Stimulated activated CD4-positive, alpha-beta T cell treated with anti-CD3 and anti-CD28 coated beads, Interleukin-15, amount 100 ng/mL, for 48 hours (primary cell): Measurements from ENCODE around the gene MTCL1.

Experiments
- DNase-seq, 2 donors: peaks; one replicate each; pipeline ENCODE4 v3.0.0-alpha.2; 2020; ENCODE audit warnings: low read depth in 2 of 2

The MTCL1 gene

DNA sequence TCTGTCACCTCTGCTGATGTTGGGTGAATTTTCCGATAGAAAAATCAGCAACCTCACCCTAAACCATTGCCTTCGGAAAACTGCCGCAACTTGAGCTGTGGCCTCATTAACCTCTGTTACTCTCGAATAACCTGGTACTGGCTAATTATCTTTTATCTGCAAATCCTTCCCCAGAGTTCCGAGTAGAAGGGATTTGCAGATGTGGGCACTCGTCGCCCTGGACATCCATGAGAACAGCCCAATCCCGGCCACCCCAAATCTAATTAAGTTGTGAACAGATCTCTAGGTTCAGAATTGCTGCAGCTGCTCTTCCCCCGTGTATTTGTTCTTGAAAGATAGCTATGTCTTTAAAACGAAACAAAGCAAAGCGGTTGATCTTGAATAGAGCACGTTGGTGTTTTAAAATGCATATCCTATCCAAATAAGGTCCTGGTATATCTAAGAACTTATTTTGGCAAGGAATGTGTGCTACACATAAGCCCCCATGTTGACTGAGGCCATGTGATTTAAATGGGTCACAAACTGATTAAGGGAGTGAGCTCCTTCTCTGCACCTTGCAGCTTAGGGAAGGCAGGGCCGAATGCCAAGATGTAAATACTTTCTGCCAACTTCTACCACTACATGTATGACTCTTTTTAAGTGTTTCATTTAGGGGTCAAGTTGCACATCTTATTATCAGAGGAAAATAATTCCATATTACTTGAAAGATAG lies 88.2 kb downstream of the MTCL1 start:
- DNase-seq: no peak

DNA sequence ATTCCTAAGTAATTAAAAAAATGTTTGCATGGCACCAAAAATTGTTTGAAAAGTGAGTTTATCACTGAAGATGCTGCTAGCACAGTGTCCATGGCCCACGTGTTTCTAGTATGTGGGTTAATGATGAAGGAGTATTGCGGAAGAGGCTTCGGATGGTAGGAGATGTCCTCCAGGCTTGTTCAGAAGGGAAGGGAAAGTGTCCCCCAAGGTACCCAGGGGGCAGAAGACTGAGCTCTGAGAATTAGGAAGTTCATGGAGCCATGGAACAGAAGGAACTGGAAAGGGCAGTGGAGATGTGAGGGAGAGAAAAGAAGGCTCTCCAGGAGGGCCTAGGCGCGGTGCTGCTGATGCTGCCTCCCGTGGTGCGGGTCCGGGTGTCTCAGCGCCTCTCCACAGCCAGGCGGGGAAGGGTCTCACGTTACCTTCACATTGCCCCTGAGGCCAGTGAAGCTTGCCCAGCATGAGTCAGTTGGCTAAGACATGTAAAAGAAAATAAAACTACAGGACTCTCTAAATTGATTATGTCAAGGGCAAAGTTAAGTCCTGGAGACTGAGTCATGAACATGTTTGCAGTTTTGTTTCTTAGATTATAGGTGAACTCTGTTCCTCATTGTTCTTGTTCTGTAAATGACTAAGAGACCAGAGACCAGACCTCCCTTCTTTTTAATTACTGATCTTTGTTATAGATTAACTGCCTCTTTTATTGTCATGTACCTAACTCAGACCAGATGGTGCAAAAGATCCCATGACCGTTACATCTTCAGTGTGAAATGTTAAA lies 89.0 kb downstream of the MTCL1 start:
- no peak for DNase-seq

DNA sequence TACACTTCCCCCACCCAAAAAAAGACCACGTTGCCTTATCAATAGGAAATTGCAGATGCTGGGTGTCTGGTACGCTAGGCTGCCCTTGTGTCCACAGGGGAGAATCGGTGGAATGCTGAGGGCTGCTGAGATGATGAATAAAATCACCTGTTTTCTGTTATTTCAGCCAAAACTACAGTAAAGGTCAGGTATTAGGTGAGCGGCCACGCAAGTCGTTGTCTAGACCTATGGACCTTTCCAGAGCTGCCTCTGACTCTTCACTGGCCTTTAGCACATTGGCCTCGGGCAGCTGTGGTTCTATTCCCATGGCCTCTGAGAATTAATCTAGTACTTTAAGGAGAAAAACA lies 89.6 kb downstream of the MTCL1 start:
- no peak for DNase-seq

DNA sequence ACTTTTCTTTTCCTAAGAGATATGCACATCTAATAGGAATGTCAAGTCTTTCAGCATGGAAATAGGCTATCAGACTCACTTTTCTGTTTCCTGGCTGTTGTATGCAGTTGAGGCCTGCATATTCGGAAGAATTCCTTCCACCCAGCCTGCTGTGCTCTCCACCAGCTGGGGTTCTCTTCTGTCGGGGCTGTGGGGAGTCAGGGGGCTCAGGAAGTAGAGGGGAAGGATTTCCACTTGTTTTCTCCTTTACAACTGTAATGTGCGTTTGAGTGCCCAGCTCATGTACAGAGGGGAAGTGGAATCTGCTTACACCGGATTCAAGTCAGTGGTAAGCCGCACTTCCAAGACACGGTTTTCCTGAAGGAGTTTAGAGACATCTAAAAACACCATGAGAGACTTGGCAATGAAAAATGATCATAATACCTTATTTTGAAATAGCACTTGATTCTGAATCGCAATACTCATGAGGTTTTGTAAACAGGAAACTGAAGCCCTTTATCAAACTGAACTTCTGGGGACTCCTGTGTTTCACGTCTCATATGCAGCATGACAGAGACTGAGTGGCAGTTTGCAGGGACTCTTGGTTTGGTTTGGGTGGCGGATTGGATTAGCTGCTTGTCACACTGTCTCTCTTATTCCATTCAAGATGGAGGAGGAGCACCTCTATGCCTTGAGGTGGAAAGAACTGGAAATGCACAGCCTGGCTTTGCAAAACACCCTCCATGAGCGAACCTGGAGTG lies 90.4 kb downstream of the MTCL1 start:
- DNase-seq: no peak

DNA sequence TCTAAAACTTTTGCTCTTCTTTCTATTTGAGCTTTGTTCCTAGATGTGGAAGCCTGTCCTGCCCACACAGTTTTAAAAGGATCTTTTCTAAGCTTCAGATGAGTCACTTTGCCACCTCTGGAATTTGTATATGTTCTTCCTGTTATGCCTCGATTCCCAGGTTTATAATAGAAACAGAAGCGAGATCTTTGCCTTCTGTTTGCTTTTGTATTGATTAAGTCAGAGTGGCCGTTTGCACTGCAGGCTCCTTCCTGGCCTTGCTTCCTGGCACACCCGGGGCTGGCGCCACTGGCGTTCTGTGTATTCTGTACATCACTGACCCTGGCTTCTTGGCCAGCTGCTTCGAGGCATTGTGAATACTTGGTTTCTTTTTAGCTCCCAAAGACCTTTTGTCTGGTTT lies 91.8 kb downstream of the MTCL1 start:
- no peak for DNase-seq

DNA sequence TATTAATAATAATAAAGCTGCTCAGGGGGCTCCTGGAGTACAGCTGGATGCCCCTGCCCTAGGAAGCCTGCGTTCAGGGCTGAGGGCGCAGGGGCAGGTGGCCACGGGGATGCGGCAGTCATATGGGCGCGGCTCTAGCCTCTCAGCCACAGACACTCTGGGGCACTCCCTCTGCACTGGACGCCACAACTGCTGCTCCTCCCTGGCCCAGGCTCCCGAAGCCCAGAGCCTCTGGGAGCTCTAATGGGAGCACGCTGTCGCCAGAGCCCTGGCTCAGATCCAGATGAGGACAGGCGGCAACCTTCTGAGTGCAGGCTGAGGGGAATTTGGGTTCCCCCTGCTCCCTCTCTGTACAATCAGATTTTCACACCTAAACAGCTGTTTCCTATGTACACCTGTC lies 93.6 kb downstream of the MTCL1 start:
- no peak for DNase-seq

DNA sequence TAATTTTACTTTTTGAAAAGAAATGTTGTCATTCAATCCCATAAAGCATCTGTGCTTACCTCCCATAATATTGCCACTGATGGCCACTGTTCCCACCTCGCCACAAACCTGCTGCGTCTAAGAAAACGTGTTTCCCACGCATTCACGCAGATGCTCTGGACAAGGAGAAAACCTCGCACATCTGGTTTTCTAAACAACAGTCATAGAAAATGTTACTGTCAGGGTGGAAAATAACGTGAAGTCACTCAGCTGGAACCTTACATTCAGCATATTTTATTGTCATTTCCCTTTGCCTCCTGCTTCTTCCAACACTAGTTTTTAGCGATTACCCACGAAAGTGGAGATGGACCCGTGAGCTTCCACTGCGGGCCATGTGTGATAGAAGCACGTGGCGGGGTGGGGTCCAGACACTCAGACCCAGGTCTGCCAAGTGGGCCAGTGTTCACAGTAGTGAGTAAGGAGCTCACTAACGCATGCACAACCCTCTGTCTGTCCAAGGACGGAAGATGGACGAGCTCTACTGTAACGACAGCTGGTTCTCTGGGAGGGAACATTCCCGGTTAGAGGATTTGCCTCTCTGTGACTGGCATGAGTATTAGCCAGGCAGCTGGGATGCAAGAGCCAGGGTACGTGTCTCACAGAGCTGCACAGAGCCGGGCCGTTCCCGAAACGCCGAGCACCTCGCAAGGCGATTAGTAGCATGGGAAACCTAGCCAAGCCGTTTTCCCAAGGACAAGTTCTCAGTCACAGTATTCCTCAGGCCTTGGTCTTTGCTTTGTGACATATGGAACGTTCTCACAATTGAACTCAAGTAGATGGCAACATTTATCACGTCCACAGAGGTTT lies 94.5 kb downstream of the MTCL1 start:
- no peak for DNase-seq

DNA sequence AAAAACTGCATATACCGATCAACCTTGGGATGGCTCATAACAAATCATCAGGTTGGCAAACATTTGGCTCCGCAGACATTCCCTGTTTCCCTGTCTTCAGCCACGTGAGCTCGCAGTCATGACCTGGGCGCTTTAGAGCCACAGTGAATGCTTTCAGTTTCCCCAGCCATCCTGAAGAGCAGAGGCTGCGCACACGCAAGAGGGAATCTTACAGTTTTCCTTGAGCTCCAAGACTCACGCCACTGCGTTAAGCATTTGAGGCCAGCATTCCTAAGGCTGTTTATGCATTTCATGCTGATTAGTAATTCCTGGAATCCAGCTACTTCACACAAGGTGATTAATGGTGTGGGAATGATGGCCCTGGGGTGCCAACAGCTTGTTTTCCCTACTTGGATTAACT lies 95.1 kb downstream of the MTCL1 start:
- DNase-seq: no peak

DNA sequence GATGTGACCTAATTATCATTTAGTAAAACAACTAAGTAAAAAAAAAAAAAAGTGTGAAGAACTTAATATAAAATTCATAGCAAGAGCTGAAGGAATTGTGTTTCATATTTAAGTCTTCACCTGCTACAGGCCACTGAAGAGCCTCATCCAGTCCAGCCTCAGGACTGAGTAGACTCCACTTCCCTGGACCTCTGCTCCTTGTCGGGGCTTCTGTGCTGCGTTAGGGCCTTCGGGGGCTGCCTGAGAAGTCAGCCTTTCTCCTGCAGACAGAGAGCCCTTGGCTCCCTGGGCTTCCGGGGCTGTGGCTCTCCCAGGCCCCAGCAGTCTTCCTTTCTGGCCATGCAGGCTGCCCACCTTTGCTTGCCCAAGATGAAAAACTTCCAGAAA lies 95.5 kb downstream of the MTCL1 start:
- no peak for DNase-seq

DNA sequence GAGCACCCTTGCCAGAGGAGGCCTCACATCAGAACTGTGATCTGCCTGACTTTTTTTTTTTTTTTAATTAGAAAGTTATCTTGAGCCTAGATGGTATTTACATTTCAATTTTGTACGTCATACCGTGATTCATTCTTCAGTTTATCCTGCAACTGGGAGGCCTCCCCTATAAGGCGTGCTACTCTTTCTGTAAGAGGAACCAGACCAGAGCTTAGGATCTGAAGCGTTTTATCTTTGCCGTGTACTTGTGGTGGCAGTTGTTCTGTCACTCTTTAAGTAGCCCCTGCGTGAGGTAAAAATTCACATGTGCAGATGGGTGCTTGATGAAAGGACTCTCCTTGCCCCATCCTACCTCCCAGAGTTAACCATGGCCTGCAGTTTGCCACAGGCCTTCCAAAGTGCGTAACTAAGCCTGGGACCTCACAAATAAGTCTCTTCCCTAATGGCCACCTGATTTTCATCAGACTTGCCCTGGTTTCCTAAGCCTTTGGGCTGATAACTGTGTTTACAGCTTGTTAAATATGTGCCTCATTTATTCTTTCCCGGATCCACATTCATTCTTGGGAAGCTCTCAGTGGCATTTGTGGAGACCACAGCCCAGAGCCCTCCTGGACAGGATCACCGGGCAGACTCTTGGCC lies 96.0 kb downstream of the MTCL1 start:
- no peak for DNase-seq

DNA sequence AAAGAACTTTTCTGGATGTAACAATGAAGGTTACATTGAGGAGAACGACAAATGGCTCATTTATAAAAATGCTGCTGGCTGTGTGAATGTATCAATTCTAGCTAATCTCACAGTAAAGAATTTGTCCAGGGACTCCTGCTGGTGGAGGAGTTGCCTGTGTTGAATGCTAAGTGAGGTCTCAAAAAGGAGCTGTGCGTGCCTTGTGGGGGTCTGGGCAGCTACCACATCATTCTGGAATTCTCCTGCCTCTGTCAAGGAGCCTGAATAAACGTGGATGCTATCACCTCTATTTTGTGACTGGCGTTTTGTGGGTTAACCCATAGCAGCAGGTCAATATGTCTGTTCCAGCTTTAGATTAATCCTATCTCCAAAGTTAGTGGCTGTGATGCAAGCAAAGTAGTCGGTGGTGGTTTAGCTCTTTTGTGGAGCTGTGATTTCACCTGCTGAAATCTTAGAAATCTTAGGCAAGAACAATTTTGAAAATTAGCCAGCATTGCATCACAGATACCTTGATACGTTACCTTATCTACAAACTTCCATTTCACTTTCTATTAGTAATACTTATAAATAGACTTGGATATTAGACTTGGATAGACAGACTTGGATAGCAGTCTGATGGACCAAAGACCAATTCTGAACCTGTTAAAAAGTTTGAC lies 96.8 kb downstream of the MTCL1 start:
- no peak for DNase-seq

DNA sequence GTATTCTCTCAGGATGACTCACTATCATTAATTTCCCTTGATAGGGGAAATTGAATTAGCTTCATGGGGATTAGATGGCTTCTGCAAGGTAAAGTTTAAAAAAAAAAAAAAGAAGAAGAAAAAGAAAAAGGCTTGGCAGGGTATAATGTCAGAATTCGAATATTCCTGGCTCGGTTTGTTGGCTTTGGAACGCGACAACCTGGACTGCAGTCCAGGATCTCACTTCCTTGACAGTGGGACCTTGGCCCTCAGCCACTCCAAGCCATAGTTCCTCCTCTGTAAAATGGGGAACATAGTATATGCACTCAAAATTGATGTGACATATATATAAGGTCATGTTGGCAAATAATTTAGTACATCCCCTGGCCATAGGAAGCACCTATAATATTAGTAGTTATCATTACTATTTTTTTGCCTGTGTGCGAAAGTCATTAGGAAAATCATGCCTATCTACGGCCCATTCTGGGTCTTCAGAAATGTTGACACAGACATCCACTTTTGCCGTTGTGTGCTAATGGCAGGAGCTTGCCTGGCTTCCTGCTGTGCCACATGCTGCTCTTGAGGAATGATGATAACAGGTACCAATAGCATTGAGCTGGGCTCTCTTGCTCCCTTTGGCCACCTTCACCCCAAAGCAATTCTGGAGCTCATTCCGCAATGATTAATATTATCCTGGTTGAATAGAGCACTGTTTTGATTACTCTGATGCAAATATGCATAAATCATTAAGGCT lies 97.9 kb downstream of the MTCL1 start:
- DNase-seq: no peak

DNA sequence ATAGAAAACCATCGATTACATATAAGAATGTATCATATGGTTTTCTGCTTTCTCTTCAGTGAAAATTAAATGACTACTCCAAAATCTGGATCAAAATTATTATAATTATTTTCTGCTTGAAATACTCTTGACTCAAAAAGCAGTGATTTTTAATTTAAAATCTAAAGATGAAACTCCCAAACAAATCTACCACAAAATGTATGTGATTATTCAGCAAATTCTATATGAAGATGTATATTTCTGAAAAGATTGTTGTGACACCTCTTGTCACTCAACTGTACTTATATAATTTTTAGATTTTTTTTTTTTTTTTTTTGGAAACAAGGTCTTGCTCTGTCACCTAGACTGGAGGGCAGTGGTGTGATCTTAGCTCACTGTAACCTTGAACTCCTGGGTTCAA lies 98.6 kb downstream of the MTCL1 start:
- no peak for DNase-seq

DNA sequence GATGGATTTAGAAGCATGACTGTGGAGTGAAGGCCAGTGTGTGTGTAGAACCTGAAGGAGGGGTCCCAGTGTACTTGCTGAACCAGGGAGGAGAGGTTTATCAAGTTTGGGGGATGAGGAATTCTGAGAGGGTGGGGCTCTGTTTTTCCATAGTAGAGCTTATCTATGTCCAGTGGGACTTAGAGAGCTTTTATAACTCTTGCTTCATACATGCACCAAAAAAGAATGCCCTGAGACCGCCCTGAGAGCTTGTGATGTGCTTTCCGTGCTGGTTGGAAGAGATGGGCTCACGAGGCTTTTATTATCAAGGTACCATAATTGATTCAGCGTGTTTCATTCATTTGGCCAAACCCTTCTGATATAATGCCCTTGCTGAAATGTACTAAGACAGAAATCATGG lies 100.2 kb downstream of the MTCL1 start:
- no peak for DNase-seq

DNA sequence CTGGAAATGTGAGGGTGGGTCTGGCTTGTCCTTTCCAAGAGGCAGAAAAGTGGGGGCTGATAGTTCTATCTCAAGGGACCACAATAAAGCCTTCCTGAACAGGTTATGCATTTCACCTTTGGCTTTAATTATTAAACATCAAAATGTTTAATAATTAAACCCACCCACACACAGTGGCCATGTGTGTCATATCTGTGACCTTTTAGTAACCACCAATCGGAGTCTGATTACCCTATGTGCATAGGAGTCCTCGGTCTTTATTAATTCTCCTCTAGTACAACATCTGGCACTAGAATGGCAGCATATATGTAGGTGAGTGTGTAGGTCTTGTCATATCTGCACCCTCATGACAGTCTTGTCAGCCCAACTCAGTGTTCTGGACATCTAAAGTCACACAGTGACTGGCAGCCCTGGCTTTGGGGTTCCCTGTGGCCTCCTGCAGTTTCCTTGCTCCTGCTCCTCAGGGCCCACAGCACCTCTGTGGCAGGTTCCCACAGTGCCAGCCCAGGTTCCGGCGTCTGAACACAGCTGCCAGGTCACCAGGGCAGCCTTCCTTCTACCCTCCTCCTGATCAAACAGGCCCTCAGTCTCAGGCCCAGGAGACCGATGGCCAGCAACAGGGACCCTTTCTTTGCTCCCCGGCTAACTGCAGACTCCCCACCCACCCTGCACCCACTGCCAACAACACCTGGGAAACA lies 100.9 kb downstream of the MTCL1 start:
- DNase-seq: no peak

DNA sequence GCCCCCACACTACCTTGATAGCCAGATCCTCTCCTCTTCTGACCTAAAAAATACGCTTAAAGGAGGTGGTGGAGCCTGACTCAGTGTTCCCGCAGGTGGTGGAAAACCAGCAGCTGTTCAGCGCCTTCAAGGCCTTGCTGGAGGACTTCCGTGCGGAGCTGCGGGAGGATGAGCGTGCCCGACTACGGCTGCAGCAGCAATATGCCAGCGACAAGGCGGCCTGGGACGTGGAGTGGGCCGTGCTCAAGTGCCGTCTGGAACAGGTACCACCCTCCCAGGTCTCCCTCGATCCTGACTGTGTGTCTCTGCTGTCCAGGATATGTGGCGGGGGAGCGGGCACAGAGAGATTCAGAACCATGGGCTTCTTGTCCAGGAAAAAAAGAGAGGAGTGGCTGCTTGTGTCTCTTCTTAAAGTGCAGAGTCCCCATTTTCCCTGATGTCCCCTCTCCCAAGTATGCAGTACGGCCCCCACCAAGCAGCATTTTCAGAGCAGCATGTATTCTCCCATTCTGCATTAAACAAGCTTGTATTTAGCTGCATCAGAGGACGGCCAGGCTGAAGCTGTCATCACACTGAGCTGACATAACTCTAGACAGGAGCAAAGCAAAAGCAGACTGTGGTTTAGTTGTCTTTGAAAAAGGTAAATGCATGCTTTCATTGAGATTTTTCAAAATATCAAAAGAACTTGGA lies 101.6 kb downstream of the MTCL1 start:
- DNase-seq: no peak

DNA sequence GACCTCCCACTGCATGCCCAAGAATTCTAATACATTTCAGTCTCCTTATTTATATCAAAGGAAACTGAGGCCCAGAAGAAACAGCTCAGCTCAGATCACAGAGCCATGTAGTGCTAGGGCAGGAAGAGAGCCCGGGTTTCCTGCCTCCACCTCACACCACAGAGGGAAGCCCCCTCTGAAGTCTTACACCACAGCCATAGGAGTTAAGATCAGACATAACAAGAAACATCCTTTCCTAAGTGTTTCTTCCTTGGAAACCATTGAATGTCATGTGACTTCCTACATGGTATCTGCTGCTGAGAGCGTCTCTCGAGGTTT lies 102.1 kb downstream of the MTCL1 start:
- DNase-seq: no peak

DNA sequence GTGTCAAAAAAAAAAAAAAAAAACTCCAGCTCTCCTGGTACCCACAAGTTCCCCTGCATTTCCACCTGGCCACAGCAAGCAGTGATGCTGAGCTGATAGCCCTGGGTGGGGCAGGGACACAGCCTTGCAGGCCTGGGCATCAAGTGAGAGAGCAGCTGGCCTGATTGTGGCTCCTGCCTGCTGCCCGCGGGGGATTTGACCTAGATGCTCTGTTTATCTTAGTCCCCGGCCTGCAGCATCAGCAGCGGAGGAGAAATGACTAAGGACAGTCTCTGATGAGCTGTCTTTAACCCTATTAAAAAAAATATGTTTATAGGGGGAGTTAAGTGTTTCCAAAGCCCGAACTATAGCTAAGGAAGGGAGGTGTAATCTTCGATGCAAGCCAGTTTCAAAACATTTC lies 102.6 kb downstream of the MTCL1 start:
- no peak for DNase-seq

DNA sequence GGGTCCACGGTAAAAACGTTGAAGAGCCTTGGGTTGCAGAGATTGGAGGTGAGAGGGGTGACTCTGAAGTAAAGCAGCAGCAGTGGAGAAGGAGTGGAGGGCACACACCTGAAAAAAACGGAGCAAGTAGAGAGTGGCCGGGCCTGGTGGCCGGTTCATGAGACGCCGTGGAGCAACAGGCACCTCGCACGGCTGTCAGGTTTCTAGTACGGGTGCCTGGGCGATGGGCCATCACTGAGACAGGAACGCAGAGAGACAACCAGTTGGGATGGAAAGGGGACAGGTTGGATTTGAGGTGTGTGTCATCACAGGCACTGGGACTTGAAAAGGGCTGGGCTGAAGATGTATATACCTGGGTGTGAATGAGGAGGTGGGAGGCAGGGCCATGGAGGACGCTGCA lies 104.2 kb downstream of the MTCL1 start:
- no peak for DNase-seq
